Measurements from ENCODE around the gene CHD5. TPM values are rescaled to one million over a fixed set of nuclear protein-coding genes. Genes with fewer than 3 reads are reported as not detected.

The CHD5 gene
- total RNA-seq, 4 donors from 2014 or later = 0.04 to 0.36 (median 0.13) TPM; not detected in 1

- TF ChIP-seq POLR2A (IDR thresholded peaks at IDR 0.05) = no peak
- no peak for TF ChIP-seq EP300 (IDR thresholded peaks at IDR 0.05)
- no peak for TF ChIP-seq POLR2AphosphoS5 (IDR thresholded peaks at IDR 0.05)
- TF ChIP-seq CTCF (IDR thresholded peaks at IDR 0.05) = no peak
- H3K4me1 ChIP-seq = peaks cover 6% of the 10 kb centered on the region
- WGBS = 90% methylated on average over 11 of the region's 21 CpGs
- H3K27ac ChIP-seq = no peak overlapping the region
- no peak for DNase-seq (ENCODE audit: low spot score in 2 of 2)
- peaks cover 32% of the 10 kb centered on the region for H3K27me3 ChIP-seq
- H3K4me3 ChIP-seq = no peak overlapping the region
- no peaks in the 10 kb centered on the region for H3K9me3 ChIP-seq
- no peaks in the 10 kb centered on the region for H3K36me3 ChIP-seq
Measured at GRCh38 chr1:6124746-6125365, 55.3 kb downstream of the CHD5 start.

GRCh38 chr1:6124341-6124740 is 55.8 kb downstream of the CHD5 start:
- no peak for DNase-seq (ENCODE audit: low spot score in 2 of 2)
- Histone ChIP-seq H3K9me3 (no peaks in the 10 kb centered on the region), H3K36me3 (no peaks in the 10 kb centered on the region), H3K4me1 (peaks cover 6% of the 10 kb centered on the region), H3K27me3 (peaks cover 32% of the 10 kb centered on the region), H3K4me3 (no peak overlapping the region), H3K27ac (no peak overlapping the region)
- WGBS = no CpG with 5 or more reads among the region's 12 CpGs
- TF ChIP-seq POLR2AphosphoS5 (IDR thresholded peaks at IDR 0.05) (no peak), CTCF (IDR thresholded peaks at IDR 0.05) (no peak), EP300 (IDR thresholded peaks at IDR 0.05) (no peak), POLR2A (IDR thresholded peaks at IDR 0.05) (no peak)

- peaks cover 32% of the 10 kb centered on the region for H3K27me3 ChIP-seq
- H3K36me3 ChIP-seq = no peaks in the 10 kb centered on the region
- H3K4me1 ChIP-seq = peaks cover 6% of the 10 kb centered on the region
- no peak overlapping the region for H3K27ac ChIP-seq
- no peaks in the 10 kb centered on the region for H3K9me3 ChIP-seq
- TF ChIP-seq POLR2AphosphoS5 (IDR thresholded peaks at IDR 0.05) (no peak), CTCF (IDR thresholded peaks at IDR 0.05) (no peak), EP300 (IDR thresholded peaks at IDR 0.05) (no peak), POLR2A (IDR thresholded peaks at IDR 0.05) (no peak)
- no peak overlapping the region for H3K4me3 ChIP-seq
- DNase-seq (ENCODE audit: low spot score in 2 of 2) = no peak
- WGBS = 89% methylated on average over 7 of the region's 10 CpGs
Measured at GRCh38 chr1:6123816-6124215, 56.3 kb downstream of the CHD5 start.

- Histone ChIP-seq H3K9me3 (no peaks in the 10 kb centered on the region), H3K4me3 (no peak overlapping the region), H3K4me1 (peaks cover 6% of the 10 kb centered on the region), H3K36me3 (no peaks in the 10 kb centered on the region), H3K27ac (no peak overlapping the region), H3K27me3 (peaks cover 32% of the 10 kb centered on the region)
- TF ChIP-seq POLR2A (IDR thresholded peaks at IDR 0.05) (no peak), POLR2AphosphoS5 (IDR thresholded peaks at IDR 0.05) (no peak), EP300 (IDR thresholded peaks at IDR 0.05) (no peak), CTCF (IDR thresholded peaks at IDR 0.05) (no peak)
- 74% methylated on average over 7 of the region's 7 CpGs for whole genome bisulfite sequencing
- DNase-seq (ENCODE audit: low spot score in 2 of 2) = no peak
Measured at GRCh38 chr1:6123083-6123482, 57.0 kb downstream of the CHD5 start.

GRCh38 chr1:6121651-6122370 is 58.3 kb downstream of the CHD5 start:
- no peak overlapping the region for H3K4me3 ChIP-seq
- H3K9me3 ChIP-seq = peaks cover 10% of the 10 kb centered on the region
- TF ChIP-seq POLR2AphosphoS5 (IDR thresholded peaks at IDR 0.05) = no peak
- no peak for TF ChIP-seq POLR2A (IDR thresholded peaks at IDR 0.05)
- no peak for TF ChIP-seq EP300 (IDR thresholded peaks at IDR 0.05)
- no peak for TF ChIP-seq CTCF (IDR thresholded peaks at IDR 0.05)
- H3K36me3 ChIP-seq = no peaks in the 10 kb centered on the region
- no peak for DNase-seq (ENCODE audit: low spot score in 2 of 2)
- WGBS = 97% methylated on average over 10 of the region's 17 CpGs
- H3K4me1 ChIP-seq = no peaks in the 10 kb centered on the region
- peaks cover 29% of the 10 kb centered on the region for H3K27me3 ChIP-seq
- H3K27ac ChIP-seq = no peak overlapping the region
